HT1080 (cell line): ENCODE data around the gene IFNA1. TPM values are rescaled to one million over a fixed set of nuclear protein-coding genes. Genes with fewer than 3 reads are reported as not detected.
A peak's percentile ranks its signal among the peaks of the same experiment; 100 is the strongest.

Experiments used
- DNase-seq: peaks from one replicate; pipeline ENCODE4 v3.0.0-alpha.2; 2015; ENCODE audit warnings: low read depth
- total RNA-seq: library from RNA; depleted of rRNA; stranded (reverse); fragments of >200 nt; shearing (Covaris generic); gene quantifications from 2 replicates; pipeline ENCODE4 v1.2.3, GENCODE V29; 2014; rRNA removed

Gene IFNA1
- total RNA-seq, 1 experiment from 2014 or later = not detected

- no peak for DNase-seq
Observed at GRCh38 chr9:21443849-21444625, 3.8 kb downstream of the IFNA1 start.

DNA sequence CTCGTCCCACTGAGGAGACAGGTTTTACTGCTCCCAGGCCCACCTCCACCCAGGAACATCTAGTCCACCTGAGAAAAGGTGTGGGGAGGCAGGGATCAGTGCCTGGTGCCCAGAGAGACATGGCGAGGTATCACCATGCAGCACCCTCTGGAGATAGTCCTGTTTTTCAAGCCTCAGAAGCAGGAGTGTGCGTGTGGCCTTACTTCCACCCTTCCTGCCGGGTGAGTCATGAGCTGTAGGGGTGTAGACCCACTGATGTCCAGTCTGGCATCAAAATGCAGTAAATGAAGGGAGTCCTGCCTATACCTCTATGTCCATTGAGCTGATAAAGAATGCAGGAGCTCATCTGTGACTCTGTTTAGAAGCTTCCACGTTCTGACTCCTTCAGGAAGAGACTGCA lies 9.1 kb downstream of the IFNA1 start:
- DNase-seq = peak; percentile 48

DNA sequence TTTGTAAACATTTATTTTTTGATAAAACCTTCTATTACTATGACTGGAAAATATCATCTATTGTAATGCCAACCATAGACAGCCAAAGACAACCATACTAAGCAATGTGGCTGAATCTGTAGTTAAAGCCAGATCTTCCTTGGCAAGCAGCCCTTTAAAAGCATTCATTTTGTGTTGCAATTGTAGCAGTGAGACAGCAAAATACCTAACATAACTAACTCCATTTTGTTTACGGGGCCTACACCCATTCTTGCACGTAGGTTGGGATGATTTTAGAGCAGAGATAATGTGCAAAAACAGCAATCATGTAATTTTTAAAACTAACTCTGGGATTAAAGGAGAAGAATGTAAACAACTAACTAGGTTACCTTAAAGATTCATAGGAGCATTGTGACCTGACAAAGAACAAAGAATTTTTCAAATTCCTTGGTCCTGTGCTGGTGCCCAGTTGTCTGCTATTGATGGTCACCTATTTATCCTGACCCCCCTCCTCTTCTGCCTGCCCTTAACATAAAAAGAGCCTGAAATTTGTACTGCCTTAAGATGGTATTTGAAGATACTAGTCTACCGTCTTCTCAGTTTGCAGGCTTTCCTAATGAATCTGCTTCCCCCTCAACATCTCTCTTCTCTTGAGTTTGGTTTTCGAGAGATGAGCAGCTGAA lies 10.6 kb downstream of the IFNA1 start:
- no peak for DNase-seq

DNA sequence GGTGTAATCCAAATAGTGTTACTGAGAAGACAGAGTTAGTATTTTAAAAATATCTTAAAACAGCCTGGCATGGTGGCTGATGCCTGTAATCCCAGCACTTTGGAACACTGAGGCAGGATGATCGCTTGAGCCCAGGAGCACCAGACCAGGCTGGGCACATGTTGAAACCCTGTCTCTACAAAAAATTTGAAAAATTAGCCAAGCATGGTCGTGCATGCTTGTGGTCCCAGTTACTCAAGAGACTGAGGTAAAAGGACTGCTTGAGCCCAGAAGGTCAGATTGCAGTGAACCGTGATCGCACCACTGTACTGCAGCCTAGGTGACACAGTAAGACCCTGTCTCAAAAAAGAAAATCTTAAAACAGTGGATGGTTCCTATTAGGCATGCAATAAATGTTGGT lies 12.4 kb downstream of the IFNA1 start:
- DNase-seq = no peak

- peak; percentile 72 for DNase-seq
Observed at GRCh38 chr9:21454149-21454548, 13.9 kb downstream of the IFNA1 start.

DNA sequence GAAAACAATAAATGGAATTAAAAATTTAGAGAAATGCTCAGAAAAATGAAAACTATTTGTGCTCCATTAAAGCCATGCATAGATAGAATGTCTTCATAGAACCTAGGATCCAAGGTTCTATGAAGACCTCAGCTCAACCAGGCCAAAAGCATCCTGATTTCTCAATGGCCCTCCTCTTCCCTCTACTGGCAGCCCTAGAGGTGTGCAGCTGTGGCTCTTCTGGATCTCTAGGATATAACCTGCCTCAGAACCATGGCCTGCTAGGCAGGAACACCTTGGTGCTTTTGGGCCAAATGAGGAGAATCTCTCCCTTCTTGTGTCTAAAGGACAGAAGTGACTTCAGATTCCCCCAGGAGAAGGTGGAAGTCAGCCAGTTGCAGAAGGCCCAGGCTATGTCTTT lies 15.1 kb downstream of the IFNA1 start:
- DNase-seq = peak; percentile 31

- DNase-seq = no peak
Observed at GRCh38 chr9:21461377-21461776, 21.1 kb downstream of the IFNA1 start.

GRCh38 chr9:21465138-21465537 lies 24.9 kb downstream of the IFNA1 start:
- no peak for DNase-seq

- peak; percentile 64 for DNase-seq
Observed at GRCh38 chr9:21465859-21466518, 25.8 kb downstream of the IFNA1 start.

DNA sequence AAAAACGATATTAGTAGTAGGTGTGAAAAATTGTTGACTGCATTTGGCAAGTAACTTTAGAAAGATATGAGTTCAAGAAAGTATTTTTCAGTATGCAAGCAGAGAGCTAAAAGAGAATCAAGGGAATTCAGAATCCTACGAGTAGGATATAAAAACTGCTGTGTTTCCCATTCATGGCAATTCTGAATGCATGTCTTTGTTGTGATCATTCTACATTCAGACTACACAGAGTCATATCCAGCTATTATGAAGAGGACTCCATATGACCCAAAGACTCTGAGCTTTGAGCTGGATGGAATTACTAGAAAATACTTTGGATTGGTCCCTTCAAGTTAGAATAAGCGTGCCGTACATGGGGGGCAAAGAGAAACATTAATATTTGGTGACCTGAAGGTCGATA lies 29.9 kb downstream of the IFNA1 start:
- DNase-seq = no peak

DNA sequence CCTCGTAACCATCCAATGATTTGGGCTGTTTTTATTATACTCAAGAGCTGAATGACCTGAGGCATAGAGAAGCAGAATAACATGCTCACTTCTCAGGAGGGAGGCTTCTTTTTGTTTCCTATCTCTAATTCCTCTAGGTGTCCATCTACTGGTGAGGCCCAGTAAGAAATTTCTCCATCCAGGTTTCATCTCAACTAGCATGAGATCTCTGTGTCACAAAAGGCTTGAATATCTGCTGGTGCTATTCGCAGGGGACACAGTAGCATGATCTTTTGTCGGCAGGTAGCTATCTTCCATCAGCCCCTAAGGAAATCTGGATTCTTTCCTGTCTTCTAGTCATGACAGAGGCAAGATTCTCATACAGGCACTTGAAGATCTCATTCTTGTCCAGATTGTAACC lies 33.0 kb downstream of the IFNA1 start:
- peak; percentile 7 for DNase-seq

GRCh38 chr9:21477466-21477865 lies 37.2 kb downstream of the IFNA1 start:
- no peak for DNase-seq

DNA sequence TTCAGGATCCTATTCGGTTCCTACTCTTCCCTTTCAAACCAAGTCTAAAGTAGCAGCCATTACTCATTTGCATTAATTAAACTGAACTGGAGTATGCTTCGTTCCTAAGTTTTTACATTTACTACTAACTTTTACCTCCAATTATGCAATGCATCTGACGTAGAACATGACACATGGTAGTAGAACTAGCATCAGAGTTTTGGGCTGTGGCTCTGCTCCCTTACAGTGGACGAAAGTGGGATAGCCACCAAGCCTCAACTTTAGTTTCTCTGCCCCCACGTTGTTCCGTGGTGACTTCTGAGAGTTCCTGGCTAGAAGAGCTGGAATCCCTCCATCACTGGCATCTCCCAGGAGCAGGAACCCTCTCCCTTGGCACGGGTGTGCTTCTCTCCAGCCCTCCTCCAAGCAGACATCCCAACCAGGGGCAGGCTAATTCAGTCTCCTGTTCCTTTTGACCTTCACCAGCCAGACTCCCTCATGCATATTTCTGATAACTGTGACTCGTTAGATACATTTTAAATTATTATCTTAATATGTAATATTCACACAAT lies 39.0 kb downstream of the IFNA1 start:
- DNase-seq = no peak

GRCh38 chr9:21481470-21482056 lies 41.3 kb downstream of the IFNA1 start:
- DNase-seq = no peak

GRCh38 chr9:21482213-21482612 lies 42.0 kb downstream of the IFNA1 start, which contains the start of gene IFNE:
Gene IFNE, minus strand, starts transcription at chr9:21482313. Its CDS starts 619 bp downstream, at chr9:21481694.
- no peak for DNase-seq

Other genes with a start within 250 kb of the IFNA1 start
- not detected in 2 replicates for gene IFNA7, start 238.2 kb upstream of the IFNA1 start, total RNA-seq
- gene IFNA10, start 233.3 kb upstream of the IFNA1 start, total RNA-seq = not detected in 2 replicates
- not detected in 2 replicates for gene IFNA16, start 223.1 kb upstream of the IFNA1 start, total RNA-seq
- gene IFNA17, start 212.2 kb upstream of the IFNA1 start, total RNA-seq = not detected in 2 replicates
- not detected in 2 replicates for gene IFNA14, start 200.4 kb upstream of the IFNA1 start, total RNA-seq
- not detected in 2 replicates for gene IFNA5, start 135.1 kb upstream of the IFNA1 start, total RNA-seq
- 21.6 and 25.0 TPM in 2 replicates for gene KLHL9, start 105.0 kb upstream of the IFNA1 start, total RNA-seq
- not detected in 2 replicates for gene IFNA6, start 89.6 kb upstream of the IFNA1 start, total RNA-seq
- not detected in 2 replicates for gene IFNA13, start 72.4 kb upstream of the IFNA1 start, total RNA-seq
- not detected in 2 replicates for gene IFNA2, start 55.0 kb upstream of the IFNA1 start, total RNA-seq
- gene IFNA8, start 31.3 kb upstream of the IFNA1 start, total RNA-seq = not detected in 2 replicates
- gene IFNE, start 41.9 kb downstream of the IFNA1 start, total RNA-seq = 0.43 and 0.94 TPM in 2 replicates